ENCODE measurements around the gene GOLGA8K.
"Not testable (repeated sequence)": the region's sequence is repeated elsewhere in the genome, so short reads cannot be mapped to it uniquely, and the experiment has no call there.

GOLGA8K gene

DNA sequence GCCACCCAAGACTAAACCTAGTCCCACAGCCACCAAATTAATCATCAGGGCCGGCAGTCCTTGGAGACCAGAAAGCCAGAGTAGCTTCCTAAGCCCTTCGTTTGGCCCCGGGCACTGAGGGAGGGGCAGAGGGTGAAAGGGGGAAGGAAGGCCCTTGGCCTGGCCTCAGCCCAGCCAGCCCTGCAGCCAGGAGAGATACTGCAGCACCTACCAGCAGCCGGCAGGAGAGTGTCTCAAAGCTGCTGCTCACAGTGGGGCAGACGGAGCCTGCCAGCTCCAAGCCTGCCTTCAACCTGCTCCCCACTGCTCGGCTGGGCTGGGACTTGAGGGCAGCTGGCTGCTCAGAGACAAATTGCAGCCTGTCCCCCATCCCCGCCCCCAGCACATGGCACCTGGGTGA is 50.3 kb downstream of the GOLGA8K start:
- not testable (repeated sequence) for DNase-seq

GRCh38 chr15:32350563-32351220 is 52.4 kb downstream of the GOLGA8K start:
- not testable (repeated sequence) for DNase-seq

- not testable (repeated sequence) for DNase-seq
Measured at GRCh38 chr15:32347037-32347436, 56.1 kb downstream of the GOLGA8K start.

DNA sequence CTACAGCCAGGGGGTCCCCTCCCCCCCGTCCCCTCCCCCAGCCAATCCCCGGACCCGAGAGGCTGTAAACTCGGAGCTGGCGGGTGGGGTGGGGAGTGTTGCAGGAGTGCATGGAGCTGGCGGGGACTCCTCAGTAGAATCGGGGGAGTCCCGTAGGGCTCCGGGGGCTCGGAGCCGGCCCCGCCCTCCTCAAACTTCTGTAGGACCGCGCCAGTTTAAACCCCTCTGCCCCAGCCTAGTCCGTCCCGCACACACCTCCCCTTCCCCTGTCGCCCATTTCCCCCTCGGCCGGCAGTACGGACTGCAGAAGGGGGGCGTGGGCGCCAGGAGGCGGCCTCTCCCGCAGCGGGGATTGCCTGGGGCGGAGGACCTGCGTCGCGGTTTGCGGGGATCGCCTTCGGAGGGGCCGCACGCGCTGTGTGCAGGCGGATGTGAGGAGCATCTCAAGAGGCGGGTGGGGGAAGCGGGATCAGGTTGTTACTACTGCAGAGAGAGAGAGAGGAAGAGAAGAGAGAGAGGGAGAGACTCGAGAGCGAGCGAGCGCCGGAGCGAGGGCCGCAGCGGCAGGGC is 57.0 kb downstream of the GOLGA8K start:
- not testable (repeated sequence) for DNase-seq

- DNase-seq = not testable (repeated sequence)
Measured at GRCh38 chr15:32343921-32344320, 59.2 kb downstream of the GOLGA8K start.
